HG02610 (cell line): ENCODE measurements around the gene ST7.

Experiments used
- ATAC-seq: cut with Tn5 transposase; IDR thresholded peaks from one replicate; pipeline ENCODE4 v1.9.1; 2021; ENCODE audit warnings: mild to moderate bottlenecking, moderate library complexity; ENCODE audit not compliant: unreplicated experiment

ST7 gene

GRCh38 chr7:117179701-117180100 is 226.4 kb downstream of the ST7 start:
- ATAC-seq: no peak

GRCh38 chr7:117183729-117184128 is 230.4 kb downstream of the ST7 start:
- ATAC-seq: no peak

- ATAC-seq: no peak
Measured at GRCh38 chr7:117184367-117184766, 231.1 kb downstream of the ST7 start.

GRCh38 chr7:117185124-117185523 is 231.8 kb downstream of the ST7 start:
- ATAC-seq: no peak

- no peak for ATAC-seq
Measured at GRCh38 chr7:117186218-117187010, 233.1 kb downstream of the ST7 start.

- no peak for ATAC-seq
Measured at GRCh38 chr7:117188376-117188775, 235.1 kb downstream of the ST7 start.

GRCh38 chr7:117188949-117189592 is 235.8 kb downstream of the ST7 start:
- no peak for ATAC-seq

GRCh38 chr7:117190104-117190503 is 236.8 kb downstream of the ST7 start:
- ATAC-seq: no peak

GRCh38 chr7:117190746-117191435 is 237.6 kb downstream of the ST7 start:
- no peak for ATAC-seq

- ATAC-seq: no peak
Measured at GRCh38 chr7:117192108-117192507, 238.8 kb downstream of the ST7 start.

- no peak for ATAC-seq
Measured at GRCh38 chr7:117193564-117193963, 240.3 kb downstream of the ST7 start.

- ATAC-seq: no peak
Measured at GRCh38 chr7:117194445-117194844, 241.1 kb downstream of the ST7 start.

GRCh38 chr7:117195361-117196029 is 242.2 kb downstream of the ST7 start:
- no peak for ATAC-seq

GRCh38 chr7:117200132-117200531 is 246.8 kb downstream of the ST7 start:
- ATAC-seq: no peak

GRCh38 chr7:117200786-117201458 is 247.6 kb downstream of the ST7 start:
- no peak for ATAC-seq

- ATAC-seq: no peak
Measured at GRCh38 chr7:117202511-117202910, 249.2 kb downstream of the ST7 start.

- no peak for ATAC-seq
Measured at GRCh38 chr7:117203205-117203604, 249.9 kb downstream of the ST7 start.

GRCh38 chr7:117205873-117206272 is 252.6 kb downstream of the ST7 start:
- ATAC-seq: no peak

- ATAC-seq: no peak
Measured at GRCh38 chr7:117208257-117208656, 255.0 kb downstream of the ST7 start.

GRCh38 chr7:117210397-117210796 is 257.1 kb downstream of the ST7 start:
- ATAC-seq: no peak

- ATAC-seq: no peak
Measured at GRCh38 chr7:117210908-117211307, 257.6 kb downstream of the ST7 start.
